Upper lobe of left lung (tissue), 6 donors: ENCODE measurements around the gene GLS2. TPM values are rescaled to one million over a fixed set of nuclear protein-coding genes. Genes with fewer than 3 reads are reported as not detected.

Source experiments
- ATAC-seq, 2 donors: fragments of 200-7000 bp; cut with Tn5 transposase; one replicate each; pipeline ENCODE4 v1.9.1; 2022; ENCODE audit warnings: mild to moderate bottlenecking in 2 of 2, moderate library complexity in 2 of 2; ENCODE audit not compliant: low FRiP score in 2 of 2
- DNase-seq, 2 donors: peaks; one replicate each; pipeline ENCODE4 v3.0.0-alpha.2; 2019 to 2020
- H3K27ac ChIP-seq, 4 donors: fragments of 200-600 bp; sonication (generic); one replicate each; pipeline ENCODE4 v1.5.1; 2016 to 2019
- H3K27me3 ChIP-seq, 4 donors: fragments of 200-600 bp; sonication (generic); one replicate each; pipeline ENCODE4 v1.5.1; 2017 to 2019
- H3K36me3 ChIP-seq, 4 donors: fragments of 200-600 bp; sonication (generic); one replicate each; pipeline ENCODE4 v1.5.1; 2016 to 2019
- H3K4me1 ChIP-seq, 4 donors: fragments of 200-600 bp; sonication (generic); one replicate each; pipeline ENCODE4 v1.5.1; 2018 to 2019
- H3K4me3 ChIP-seq, 4 donors: fragments of 200-600 bp; sonication (generic); one replicate each; pipeline ENCODE4 v1.5.1; 2017 to 2019; ENCODE audit warnings: mild to moderate bottlenecking in 2 of 4, moderate library complexity in 1 of 4
- H3K9me3 ChIP-seq, 4 donors: fragments of 200-600 bp; sonication (generic); one replicate each; pipeline ENCODE4 v1.5.1; 2018 to 2019
- CTCF ChIP-seq, 6 experiments: fragments of 450-650 bp in 4 of 6; fragments of 200-600 bp in 2 of 6; sonication (generic) in 2 of 6; IDR thresholded peaks; one replicate each; pipeline ENCODE4 v1.5.1; 2016 to 2019; ENCODE audit warnings: antibody characterized with exemption in 6 of 6
- POLR2AphosphoS5 ChIP-seq, 2 donors: sonication (generic); formaldehyde crosslinking; IDR thresholded peaks; one replicate each; pipeline ENCODE4 v1.5.1; 2017; ENCODE audit warnings: antibody characterized with exemption in 2 of 2
- WGBS, 2 donors: methylation state at CpG; one replicate each; pipeline ENCODE4 v1.1.5; 2017 to 2018; 5-methylcytosine and 5-hydroxymethylcytosine counted together
- total RNA-seq, 6 donors: library from RNA; depleted of rRNA in 4 of 6; stranded (reverse); fragments of >200 nt in 4 of 6; gene quantifications; one replicate each; pipeline versions ENCODE4 v1.1.0 to v1.2.1, GENCODE V29; 2016 to 2021
- donor health status: DM: no; HTN: no; CAD: no; lungs with moderate emphysema.
- donor health status: DM: no; HTN: yes; CAD: no; lungs with severe emphysema.

The GLS2 gene
- total RNA-seq, 6 donors from 2014 or later = 2.0 to 11.6 (median 5.0) TPM

- Histone ChIP-seq H3K36me3 (peaks cover 0 to 69% (median 33%) of the 10 kb centered on the region in 4 donors), H3K4me1 (no peaks in the 10 kb centered on the region), H3K9me3 (no peaks in the 10 kb centered on the region), H3K4me3 (no peak overlapping the region), H3K27ac (no peak overlapping the region), H3K27me3 (no peaks in the 10 kb centered on the region)
- TF ChIP-seq POLR2AphosphoS5 (IDR thresholded peaks at IDR 0.05) (no peak), CTCF (IDR thresholded peaks at IDR 0.05) (no peak)
- ATAC-seq (no peak), DNase-seq (no peak)
- 52 to 60% methylated on average over 1 of the region's 1 CpG for WGBS, 2 donors
Measured at GRCh38 chr12:56425193-56425592, 62.8 kb downstream of the GLS2 start.

Other genes with a start within 250 kb of the GLS2 start
- 10 to 100 TPM; 17.6 to 48.2 (median 28.8) TPM for gene ANKRD52, start 229.8 kb downstream of the GLS2 start, total RNA-seq
- 10 to 100 TPM; 12.8 to 26.3 (median 17.5) TPM for gene COQ10A, start 221.2 kb downstream of the GLS2 start, total RNA-seq
- 100 to 1,000 TPM in 5 of 6 donors, 10 to 100 TPM in 1; 99.9 to 201 (median 151) TPM for gene CS, start 187.8 kb downstream of the GLS2 start, total RNA-seq
- 100 to 1,000 TPM in 1 of 6 donors, 10 to 100 TPM in 5; 50.3 to 105 (median 61.4) TPM for gene CNPY2, start 172.2 kb downstream of the GLS2 start, total RNA-seq
- gene PAN2, start 154.2 kb downstream of the GLS2 start, total RNA-seq = 100 to 1,000 TPM in 1 of 6 donors, 10 to 100 TPM in 5; 19.5 to 227 (median 74.4) TPM
- 1 to 10 TPM in 1 of 6 donors, under 1 TPM in 1, not detected in 4; 0.81 to 1.1 TPM for gene IL23A, start 149.3 kb downstream of the GLS2 start, total RNA-seq
- 100 to 1,000 TPM in 5 of 6 donors, 10 to 100 TPM in 1; 96.1 to 553 (median 178) TPM for gene STAT2, start 128.1 kb downstream of the GLS2 start, total RNA-seq
- gene APOF, start 125.3 kb downstream of the GLS2 start, total RNA-seq = under 1 TPM in 1 of 6 donors, not detected in 5; 0.20 TPM
- 10 to 100 TPM in 2 of 6 donors, 1 to 10 TPM in 4; 5.6 to 14.7 (median 9.5) TPM for gene TIMELESS, start 38.7 kb downstream of the GLS2 start, total RNA-seq
- not detected for gene MIP, start 33.5 kb downstream of the GLS2 start, total RNA-seq
- 1 to 10 TPM; 1.8 to 3.3 (median 3.0) TPM for gene SPRYD4, start 19.6 kb downstream of the GLS2 start, total RNA-seq
- 100 to 1,000 TPM in 1 of 6 donors, 10 to 100 TPM in 5; 43.0 to 113 (median 78.4) TPM for gene RBMS2, start 33.7 kb upstream of the GLS2 start, total RNA-seq
- 100 to 1,000 TPM in 2 of 6 donors, 10 to 100 TPM in 4; 74.5 to 245 (median 95.5) TPM for gene BAZ2A, start 142.2 kb upstream of the GLS2 start, total RNA-seq
- 100 to 1,000 TPM; 245 to 404 (median 317) TPM for gene ATP5F1B, start 157.8 kb upstream of the GLS2 start, total RNA-seq
- 100 to 1,000 TPM in 3 of 6 donors, 10 to 100 TPM in 3; 41.9 to 156 (median 105) TPM for gene PTGES3, start 200.1 kb upstream of the GLS2 start, total RNA-seq
- gene NACA, start 237.1 kb upstream of the GLS2 start, total RNA-seq = 100 to 1,000 TPM; 419 to 868 (median 611) TPM